Esophagus muscularis mucosa (tissue), 4 donors: ENCODE data around the gene ZNF880. TPM values are rescaled to one million over a fixed set of nuclear protein-coding genes. Genes with fewer than 3 reads are reported as not detected.

Experiments
- DNase-seq: peaks from one replicate; pipeline ENCODE4 v3.0.0-alpha.2; 2017; ENCODE audit errors: extremely low spot score
- H3K27ac ChIP-seq, 4 donors: fragments of 200-600 bp; sonication (generic); replicated peaks in 1 of 4; 1 replicate in 3 of 4; 2 replicates in 1 of 4; pipeline ENCODE4 v1.5.1; 2016 to 2019; ENCODE audit warnings: mild to moderate bottlenecking in 1 of 4
- H3K27me3 ChIP-seq, 4 donors: fragments of 200-600 bp; sonication (generic); one replicate each; pipeline versions ENCODE4 v1.5.1 to v1.6.0; 2016 to 2019
- H3K36me3 ChIP-seq, 4 donors: fragments of 200-600 bp; sonication (generic); one replicate each; pipeline ENCODE4 v1.5.1; 2016 to 2019
- H3K4me1 ChIP-seq, 4 donors: fragments of 200-600 bp; sonication (generic); one replicate each; pipeline ENCODE4 v1.5.1; 2016 to 2019
- H3K4me3 ChIP-seq, 4 donors: fragments of 200-600 bp; sonication (generic); 1 replicate in 2 of 4; 2 replicates in 2 of 4; pipeline ENCODE4 v1.5.1; 2016 to 2019; ENCODE audit warnings: mild to moderate bottlenecking in 4 of 4, moderate library complexity in 1 of 4
- H3K9me3 ChIP-seq, 4 donors: fragments of 200-600 bp; sonication (generic); 1 replicate in 3 of 4; 2 replicates in 1 of 4; pipeline ENCODE4 v1.5.1; 2016 to 2019
- EP300 ChIP-seq: sonication (generic); formaldehyde crosslinking; IDR thresholded peaks from one replicate; pipeline ENCODE4 v1.6.1; 2017; ENCODE audit warnings: antibody characterized with exemption
- POLR2AphosphoS5 ChIP-seq, 2 donors: sonication (generic); formaldehyde crosslinking; IDR thresholded peaks; one replicate each; pipeline ENCODE4 v1.6.1; 2017; ENCODE audit warnings: antibody characterized with exemption in 2 of 2
- WGBS: methylation state at CpG from one replicate; pipeline ENCODE4 v1.1.5; 2018; 5-methylcytosine and 5-hydroxymethylcytosine counted together
- intact Hi-C: fragments of 100-400 bp; cut with DNase I; formaldehyde crosslinking; loops from one replicate; pipeline ENCODE4 v1.15.1; 2023
- small RNA-seq, 3 donors: library from RNA; depleted of rRNA; stranded (forward); fragments of <200 nt; gene quantifications; one replicate each; pipeline ENCODE3, GENCODE V24; 2016
- total RNA-seq, 4 donors: library from RNA; depleted of rRNA; stranded (reverse); fragments of >200 nt; gene quantifications; one replicate each; pipeline versions ENCODE4 v1.1.0 to v1.2.1, GENCODE V29; 2016
- TF ChIP-seq, protein P1 (sequence below), 3 experiments: fragments of 200-600 bp in 2 of 3; fragments of 450-650 bp in 1 of 3; sonication (generic) in 2 of 3; IDR thresholded peaks; one replicate each; pipeline ENCODE4 v1.5.1; 2017 to 2019; ENCODE audit warnings: antibody characterized with exemption in 3 of 3, mild to moderate bottlenecking in 2 of 3, moderate library complexity in 1 of 3

Gene ZNF880
- total RNA-seq, 4 donors from 2014 or later = 16.8 to 30.3 (median 28.1) TPM

DNA sequence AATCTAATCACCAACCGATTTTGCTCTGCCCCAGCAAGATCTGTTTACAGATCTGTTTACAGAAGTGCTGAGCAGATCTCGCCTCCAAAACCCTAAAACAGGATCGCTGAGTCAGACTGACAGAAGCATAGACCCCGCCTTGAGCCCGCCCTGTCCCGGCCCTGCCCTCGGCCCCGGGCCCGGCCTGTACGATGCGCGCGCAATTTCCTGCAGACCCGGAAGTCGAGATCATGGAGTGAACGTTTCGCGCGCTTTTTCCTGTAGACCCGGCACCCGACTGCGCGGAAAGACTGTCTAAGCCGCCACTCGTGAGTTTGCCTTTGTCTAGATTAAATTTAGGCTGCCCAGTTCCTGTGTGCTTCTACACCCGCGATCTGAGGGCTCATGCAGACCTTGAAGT is 59.2 kb downstream of the ZNF880 start, which contains the start of gene ZNF534:
Gene ZNF534 (plus strand): TSS at position 212 of the 400 bp plus-strand sequence. CDS start 2,327 bp downstream, outside the sequence.
- H3K9me3 ChIP-seq = peaks cover 0 to 73% (median 54%) of the 10 kb centered on the region in 4 donors
- H3K36me3 ChIP-seq = peaks cover 0 to 34% (median 20%) of the 10 kb centered on the region in 4 donors
- TF ChIP-seq EP300 = no peak
- no peak for TF ChIP-seq POLR2AphosphoS5 (IDR thresholded peaks at IDR 0.05)
- TF ChIP-seq, protein P1, sequence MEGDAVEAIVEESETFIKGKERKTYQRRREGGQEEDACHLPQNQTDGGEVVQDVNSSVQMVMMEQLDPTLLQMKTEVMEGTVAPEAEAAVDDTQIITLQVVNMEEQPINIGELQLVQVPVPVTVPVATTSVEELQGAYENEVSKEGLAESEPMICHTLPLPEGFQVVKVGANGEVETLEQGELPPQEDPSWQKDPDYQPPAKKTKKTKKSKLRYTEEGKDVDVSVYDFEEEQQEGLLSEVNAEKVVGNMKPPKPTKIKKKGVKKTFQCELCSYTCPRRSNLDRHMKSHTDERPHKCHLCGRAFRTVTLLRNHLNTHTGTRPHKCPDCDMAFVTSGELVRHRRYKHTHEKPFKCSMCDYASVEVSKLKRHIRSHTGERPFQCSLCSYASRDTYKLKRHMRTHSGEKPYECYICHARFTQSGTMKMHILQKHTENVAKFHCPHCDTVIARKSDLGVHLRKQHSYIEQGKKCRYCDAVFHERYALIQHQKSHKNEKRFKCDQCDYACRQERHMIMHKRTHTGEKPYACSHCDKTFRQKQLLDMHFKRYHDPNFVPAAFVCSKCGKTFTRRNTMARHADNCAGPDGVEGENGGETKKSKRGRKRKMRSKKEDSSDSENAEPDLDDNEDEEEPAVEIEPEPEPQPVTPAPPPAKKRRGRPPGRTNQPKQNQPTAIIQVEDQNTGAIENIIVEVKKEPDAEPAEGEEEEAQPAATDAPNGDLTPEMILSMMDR (IDR thresholded peaks at IDR 0.05) = no peak
- no peaks in the 10 kb centered on the region for H3K4me1 ChIP-seq
- 75% methylated on average over 27 of the region's 27 CpGs for WGBS
- no peak within 1 kb of the TSS for H3K4me3 ChIP-seq
- intact Hi-C loops = no loop called here
- no peak for DNase-seq
- no peaks in the 10 kb centered on the region for H3K27me3 ChIP-seq
- H3K27ac ChIP-seq = no peak within 1 kb of the TSS

Small RNAs within 50 kb of the gene (small RNA-seq; reads per million reads assigned to genes)
- gene AC010332.1 = 0 reads per million in 3 donors

Other genes with a start within 250 kb of the ZNF880 start
- gene ZNF616, start 230.0 kb upstream of the ZNF880 start, total RNA-seq = 1 to 10 TPM; 3.0 to 6.6 (median 4.3) TPM
- gene ZNF836, start 198.3 kb upstream of the ZNF880 start, total RNA-seq = 10 to 100 TPM in 2 of 4 donors, 1 to 10 TPM in 2; 5.8 to 13.1 (median 9.1) TPM
- 100 to 1,000 TPM; 192 to 304 (median 221) TPM for gene PPP2R1A, start 179.9 kb upstream of the ZNF880 start, total RNA-seq
- 10 to 100 TPM in 2 of 4 donors, 1 to 10 TPM in 2; 8.3 to 13.9 (median 10.8) TPM for gene ZNF766, start 100.3 kb upstream of the ZNF880 start, total RNA-seq
- 1 to 10 TPM; 6.0 to 10.0 (median 7.2) TPM for gene ZNF480, start 72.8 kb upstream of the ZNF880 start, total RNA-seq
- gene ZNF610, start 33.7 kb upstream of the ZNF880 start, total RNA-seq = 1 to 10 TPM; 1.3 to 3.2 (median 2.2) TPM
- gene ZNF528, start 27.9 kb downstream of the ZNF880 start, total RNA-seq = 10 to 100 TPM; 12.2 to 17.4 (median 13.2) TPM
- gene ZNF534, start 59.2 kb downstream of the ZNF880 start, total RNA-seq = under 1 TPM; 0.17 to 0.63 (median 0.43) TPM
- gene ZNF578, start 83.6 kb downstream of the ZNF880 start, total RNA-seq = 1 to 10 TPM; 1.4 to 4.2 (median 3.2) TPM
- 10 to 100 TPM; 11.3 to 18.7 (median 14.2) TPM for gene ZNF808, start 157.7 kb downstream of the ZNF880 start, total RNA-seq
- 10 to 100 TPM in 2 of 4 donors, 1 to 10 TPM in 2; 7.8 to 13.3 (median 10.1) TPM for gene ZNF701, start 200.4 kb downstream of the ZNF880 start, total RNA-seq